PFSK-1 (cell line): Measurements from ENCODE around the gene CCDC112.

ENCODE experiments used
- FOXP2 ChIP-seq: optimal IDR thresholded peaks from 2 replicates; pipeline ENCODE3; 2011; ENCODE audit warnings: borderline replicate concordance, control low read depth, inconsistent platforms; ENCODE audit not compliant: insufficient read depth; ENCODE audit errors: extremely low read length, extremely low read depth
- POLR2AphosphoS5 ChIP-seq: IDR thresholded peaks from 2 replicates; pipeline ENCODE4 v1.6.1; 2012; ENCODE audit warnings: low read depth, mild to moderate bottlenecking, control low read depth, low read length, moderate library complexity
- REST ChIP-seq, 2 experiments: IDR thresholded peaks; 2 replicates each; pipeline versions ENCODE4 v1.6.1 to v1.8.0; 2011 to 2012; ENCODE audit warnings: low read depth in 2 of 2, low read length in 2 of 2, control low read depth in 1 of 2, inconsistent platforms in 1 of 2, mild to moderate bottlenecking in 1 of 2, moderate library complexity in 1 of 2; ENCODE audit not compliant: insufficient read depth in 1 of 2
- SIN3A ChIP-seq: IDR thresholded peaks from 2 replicates; pipeline ENCODE4 v1.6.1; 2012; ENCODE audit warnings: mild to moderate bottlenecking, low read length, moderate library complexity, borderline replicate concordance; ENCODE audit not compliant: insufficient read depth
- TAF1 ChIP-seq: IDR thresholded peaks from 2 replicates; pipeline ENCODE4 v1.6.1; 2012; ENCODE audit warnings: low read length, control low read depth, borderline replicate concordance; ENCODE audit not compliant: insufficient read depth

GRCh38 chr5:115317736-115318135 lies 21.3 kb upstream of the CCDC112 start:
- TF ChIP-seq POLR2AphosphoS5 = no peak
- no peak for TF ChIP-seq SIN3A
- TF ChIP-seq TAF1 = no peak
- no peak for TF ChIP-seq FOXP2
- TF ChIP-seq REST (IDR thresholded peaks at IDR 0.05; ENCODE audit: insufficient read depth in 1 of 2, low read depth in 2 of 2, low read length in 2 of 2) = no peak
